ENCODE data around the gene ODF2L. TPM values are rescaled to one million over a fixed set of nuclear protein-coding genes. Genes with fewer than 3 reads are reported as not detected.

ODF2L gene
- total and polyA plus RNA-seq, 2 of the 4 experiments (the other 2 are of a cell fraction) = 10.4 to 12.3 TPM

- peaks cover 12% of the 10 kb centered on the region for H3K36me3 ChIP-seq (ENCODE audit: control insufficient read depth, insufficient read depth, low read length)
- dilution Hi-C loops (cut with HindIII; ENCODE audit: low sequenced_read_pairs, unreplicated experiment) = no loop called here
- WGBS, 2 experiments (ENCODE audit: extremely low coverage in 2 of 2, insufficient read length in 1 of 2) = 70% methylated on average over 2 of the region's 10 CpGs; no CpG with 5 or more reads in 1 of the 2 experiments
These were observed 39.9 kb downstream of the ODF2L start for GRCh38 chr1:86356247-86356646.

More at GRCh38 chr1:86356247-86356646, 39.9 kb downstream of the ODF2L start:
- Histone ChIP-seq H3K9me1 (ENCODE audit: insufficient read depth, low read length) (no peaks in the 10 kb centered on the region), H2AK5ac (ENCODE audit: low read depth, low read length) (no peak overlapping the region), H4K20me1 (ENCODE audit: insufficient read depth, low read length) (no peaks in the 10 kb centered on the region), H2BK5ac (ENCODE audit: low read depth, low read length, poor library complexity, severe bottlenecking) (no peak overlapping the region), H3K23ac (ENCODE audit: low read depth, low read length) (no peak overlapping the region), H3K9me3 (ENCODE audit: control insufficient read depth, insufficient read depth, low read length) (no peaks in the 10 kb centered on the region), H4K91ac (ENCODE audit: insufficient read depth, low read depth, low read length) (no peak overlapping the region), H2BK15ac (ENCODE audit: low read depth, low read length) (no peak overlapping the region), H3K4me2 (ENCODE audit: low read depth, low read length) (no peak overlapping the region), H2AFZ (replicated peaks; ENCODE audit: low read length, poor library complexity) (no peak overlapping the region), H3K4me1 (ENCODE audit: control insufficient read depth, insufficient read depth, low read length) (no peaks in the 10 kb centered on the region), H2AK9ac (replicated peaks; ENCODE audit: low read depth, low read length, poor library complexity) (no peak overlapping the region), H3K4me3 (ENCODE audit: insufficient read depth, low read depth, low read length) (no peak overlapping the region), H2BK20ac (ENCODE audit: low read depth, low read length) (no peak overlapping the region), H3K18ac (ENCODE audit: low read depth, low read length) (no peak overlapping the region), H3K79me1 (ENCODE audit: low read depth in 1 of 2, low read length in 2 of 2) (no peaks in the 10 kb centered on the region), H3K56ac (ENCODE audit: extremely low read depth, insufficient read depth, low read length) (no peak overlapping the region), H3K4ac (ENCODE audit: low read depth, low read length) (no peak overlapping the region), H3K27me3 (ENCODE audit: control insufficient read depth, insufficient read depth, low read length) (no peaks in the 10 kb centered on the region), H3K14ac (replicated peaks; ENCODE audit: low read depth, low read length) (no peak overlapping the region), H4K8ac (ENCODE audit: low read depth in 2 of 2, low read length in 2 of 2) (no peak overlapping the region), H3K9ac (ENCODE audit: low read depth, low read length) (no peak overlapping the region), H4K5ac (ENCODE audit: low read depth, low read length) (no peak overlapping the region), H3K27ac (ENCODE audit: insufficient read depth, low read length) (no peak overlapping the region), H2BK120ac (ENCODE audit: low read depth, low read length) (no peak overlapping the region)
- no peak for TF ChIP-seq CEBPB (IDR thresholded peaks at IDR 0.05; ENCODE audit: low read depth, low read length)
- peak; percentile 42 for TF ChIP-seq RAD21 (IDR thresholded peaks at IDR 0.05; ENCODE audit: low read length)
- TF ChIP-seq POLR2A (IDR thresholded peaks at IDR 0.05; ENCODE audit: low read depth, low read length) = no peak
- 0 out of 2 replicates have a peak, but pooled peaks have one; percentile 15 for TF ChIP-seq CTCF (conservative IDR thresholded peaks at IDR 0.05; ENCODE audit: low read depth, low read length)
- in situ Hi-C loops (cut with MboI; ENCODE audit: low sequenced_read_pairs) (loop anchor here (10.0 kb wide), 2 partner anchors 461 to 1051 kb away; no protein-coding TSS in a partner anchor), intact Hi-C loops (cut with micrococcal nuclease) (loop anchor here (5.0 to 10.0 kb wide), 2 partner anchors 464 to 651 kb away; partner anchors contain the start of gene ZNHIT6)
- ChIA-PET CTCF (interaction anchor here (1.0 kb wide), 1 partner anchor 117 kb away, joined by 3 read pairs; no protein-coding TSS in a partner anchor), POLR2A (ENCODE audit: unreplicated experiment) (no interaction called here)
- ATAC-seq (ENCODE audit: low read depth) (no peak), DNase-seq (peak; percentile 10)
- BruUV-seq (replicated peaks) = no TSS peak

Data from IMR-90 (cell line).